Keratinocyte (primary cell): Measurements from ENCODE around the gene DIAPH2.

Experiments
- CTCF ChIP-seq, 3 experiments: IDR thresholded peaks in 1 of 3; conservative IDR thresholded peaks in 1 of 3; optimal IDR thresholded peaks in 1 of 3; 2 replicates in 2 of 3; 3 replicates in 1 of 3; pipeline versions ENCODE3 to v1.5.1; 2011; ENCODE audit warnings: low read length in 3 of 3, mild to moderate bottlenecking in 3 of 3, moderate library complexity in 2 of 3, control low read depth in 1 of 3, inconsistent platforms in 1 of 3; ENCODE audit not compliant: insufficient read depth in 2 of 3; ENCODE audit errors: extremely low read depth in 1 of 3
- EZH2 ChIP-seq: IDR thresholded peaks from one replicate; pipeline ENCODE4 v1.6.1; 2012; ENCODE audit warnings: inconsistent platforms, mild to moderate bottlenecking, low read length, moderate library complexity

- no peak for TF ChIP-seq CTCF (optimal IDR thresholded peaks at IDR 0.05 in 1 of 3, IDR thresholded peaks at IDR 0.05 in 1 of 3, conservative IDR thresholded peaks at IDR 0.05 in 1 of 3; ENCODE audit: extremely low read depth in 1 of 3, insufficient read depth in 2 of 3, low read length in 3 of 3)
- TF ChIP-seq EZH2: no peak
These were observed 840.4 kb downstream of the DIAPH2 start for GRCh38 chrX:97524997-97525396.
